Osteocyte (in vitro differentiated cells): Measurements from ENCODE around the gene PAEP. TPM values are rescaled to one million over a fixed set of nuclear protein-coding genes. Genes with fewer than 3 reads are reported as not detected.
A peak's percentile ranks its signal among the peaks of the same experiment; 100 is the strongest.

Experiments used
- DNase-seq: peaks from one replicate; pipeline ENCODE4 v3.0.0; 2021; ENCODE audit warnings: mixed read lengths; ENCODE audit not compliant: unreplicated experiment; ENCODE audit errors: extremely low spot score
- H3K27ac Mint-ChIP-seq: one replicate; pipeline ENCODE4 v1.8.0; 2021; ENCODE audit warnings: mild to moderate bottlenecking, mixed read lengths; ENCODE audit not compliant: unreplicated experiment
- H3K27me3 Mint-ChIP-seq: one replicate; pipeline ENCODE4 v1.8.0; 2021; ENCODE audit warnings: mixed read lengths; ENCODE audit not compliant: unreplicated experiment
- H3K36me3 Mint-ChIP-seq: one replicate; pipeline ENCODE4 v1.8.0; 2021; ENCODE audit warnings: mixed read lengths; ENCODE audit not compliant: unreplicated experiment
- H3K4me1 Mint-ChIP-seq: one replicate; pipeline ENCODE4 v1.8.0; 2021; ENCODE audit warnings: mixed read lengths; ENCODE audit not compliant: unreplicated experiment
- H3K4me3 Mint-ChIP-seq: one replicate; pipeline ENCODE4 v1.8.0; 2021; ENCODE audit warnings: mild to moderate bottlenecking, moderate library complexity, mixed read lengths; ENCODE audit not compliant: unreplicated experiment
- H3K9me3 Mint-ChIP-seq: one replicate; pipeline ENCODE4 v1.8.0; 2021; ENCODE audit warnings: mixed read lengths; ENCODE audit not compliant: unreplicated experiment
- CTCF ChIP-seq: fragments of 200-600 bp; sonication (generic); IDR thresholded peaks from 2 replicates; pipeline ENCODE4 v1.5.0; 2021; ENCODE audit warnings: antibody characterized with exemption, mild to moderate bottlenecking, moderate library complexity
- total RNA-seq: library from RNA; stranded (reverse); gene quantifications from 2 replicates; pipeline ENCODE4 v1.2.1, GENCODE V29; 2021

Gene PAEP
- total RNA-seq, 1 donor from 2014 or later, result not detected

- Mint-ChIP-seq H3K27ac (no peak overlapping the region), H3K4me1 (no peaks in the 10 kb centered on the region), H3K36me3 (no peaks in the 10 kb centered on the region), H3K9me3 (peaks cover 3% of the 10 kb centered on the region), H3K4me3 (no peak overlapping the region), H3K27me3 (peaks cover 2% of the 10 kb centered on the region)
- TF ChIP-seq CTCF, result no peak
- DNase-seq, result no peak
These were observed 18.5 kb downstream of the PAEP start for GRCh38 chr9:135579889-135580660.

GRCh38 chr9:135580664-135581380 is 19.3 kb downstream of the PAEP start:
- Mint-ChIP-seq H3K4me3 (no peak overlapping the region), H3K4me1 (no peaks in the 10 kb centered on the region), H3K36me3 (no peaks in the 10 kb centered on the region), H3K9me3 (peaks cover 3% of the 10 kb centered on the region), H3K27me3 (peaks cover 2% of the 10 kb centered on the region), H3K27ac (no peak overlapping the region)
- no peak for TF ChIP-seq CTCF
- DNase-seq, result no peak

GRCh38 chr9:135581636-135582426 is 20.3 kb downstream of the PAEP start:
- H3K4me3 Mint-ChIP-seq, result no peak overlapping the region
- TF ChIP-seq CTCF, result no peak
- peaks cover 2% of the 10 kb centered on the region for H3K27me3 Mint-ChIP-seq
- H3K4me1 Mint-ChIP-seq, result no peaks in the 10 kb centered on the region
- no peaks in the 10 kb centered on the region for H3K36me3 Mint-ChIP-seq
- no peak overlapping the region for H3K27ac Mint-ChIP-seq
- DNase-seq, result no peak
- peaks cover under 1% of the 10 kb centered on the region for H3K9me3 Mint-ChIP-seq

- H3K36me3 Mint-ChIP-seq, result no peaks in the 10 kb centered on the region
- peak; percentile 78 for DNase-seq
- H3K4me3 Mint-ChIP-seq, result no peak overlapping the region
- no peak for TF ChIP-seq CTCF
- H3K27me3 Mint-ChIP-seq, result peaks cover 2% of the 10 kb centered on the region
- no peaks in the 10 kb centered on the region for H3K4me1 Mint-ChIP-seq
- H3K9me3 Mint-ChIP-seq, result no peaks in the 10 kb centered on the region
- H3K27ac Mint-ChIP-seq, result no peak overlapping the region
These were observed 21.0 kb downstream of the PAEP start for GRCh38 chr9:135582541-135582940.
